ENCODE results near the gene TACO1. TPM values are rescaled to one million over a fixed set of nuclear protein-coding genes. Genes with fewer than 3 reads are reported as not detected.

Gene TACO1
- total and polyA plus RNA-seq, 2 of the 8 experiments (the other 6 are each of a cell fraction or from before 2014, with no cell fraction given) = 19.1 to 23.6 TPM

GRCh38 chr17:63564562-63564961 lies 36.1 kb upstream of the TACO1 start:
- H3K9me3 ChIP-seq (ENCODE audit: insufficient read depth in 2 of 2, low read depth in 1 of 2, low read length in 1 of 2) = no peaks in the 10 kb centered on the region
- WGBS, 2 experiments (ENCODE audit: extremely low coverage in 1 of 2, insufficient coverage in 1 of 2, insufficient read length in 1 of 2, insufficient replicate concordance in 2 of 2, low coverage in 1 of 2, low lambda C conversion rate in 2 of 2, missing lambda C conversion rate in 1 of 2) = 90% methylated on average over 5 of the region's 5 CpGs; no CpG with 5 or more reads in 1 of the 2 experiments

More at GRCh38 chr17:63564562-63564961, 36.1 kb upstream of the TACO1 start:
- Histone ChIP-seq H2AK5ac (ENCODE audit: low read depth, low read length) (no peak overlapping the region), H3K36me3 (ENCODE audit: control insufficient read depth in 2 of 4, insufficient read depth in 4 of 4, low read length in 3 of 4) (no peaks in the 10 kb centered on the region), H3K4me2 (ENCODE audit: insufficient read depth in 1 of 2, low read depth in 2 of 2, low read length in 2 of 2) (no peak overlapping the region), H3K14ac (ENCODE audit: insufficient read length) (no peak overlapping the region), H2BK15ac (ENCODE audit: low read length) (no peak overlapping the region), H2BK5ac (ENCODE audit: low read depth, low read length) (no peak overlapping the region), H2BK120ac (replicated peaks; ENCODE audit: low read depth, low read length) (no peak overlapping the region), H3K27ac (ENCODE audit: low read depth, low read length) (no peak overlapping the region), H3K79me1 (ENCODE audit: low read depth, low read length) (peaks cover 8% of the 10 kb centered on the region), H3K4me1 (replicated peaks in 1 of 4; ENCODE audit: control insufficient read depth in 3 of 4, insufficient read depth in 4 of 4, low read length in 3 of 4) (no peaks in the 10 kb centered on the region), H2AFZ (ENCODE audit: low read length) (no peak overlapping the region), H3K4me3 (ENCODE audit: extremely low read depth in 1 of 4, insufficient read depth in 2 of 4, low read depth in 3 of 4, low read length in 4 of 4) (no peak overlapping the region), H4K5ac (ENCODE audit: insufficient read length, low read depth, low read length) (no peak overlapping the region), H3K18ac (ENCODE audit: extremely low read depth, low read length) (no peak overlapping the region), H3K56ac (replicated peaks; ENCODE audit: insufficient read length, low read depth, low read length) (no peak overlapping the region), H3K23me2 (ENCODE audit: low read depth, low read length) (no peaks in the 10 kb centered on the region), H3K4ac (replicated peaks; ENCODE audit: insufficient read length, low read depth, low read length) (no peak overlapping the region), H3K79me2 (ENCODE audit: control insufficient read depth in 1 of 2, insufficient read depth in 2 of 2, low read length in 2 of 2) (peaks cover 0 to 69% of the 10 kb centered on the region in 2 experiments; a peak in 2 of 4 replicates), H4K20me1 (replicated peaks in 1 of 2; ENCODE audit: control insufficient read depth in 1 of 2, insufficient read depth in 2 of 2, low read length in 2 of 2) (peaks cover 4 to 7% of the 10 kb centered on the region in 2 experiments), H3K27me3 (replicated peaks in 1 of 4; ENCODE audit: control insufficient read depth in 3 of 4, extremely low read depth in 1 of 4, insufficient read depth in 3 of 4, low read length in 3 of 4) (no peaks in the 10 kb centered on the region), H2BK12ac (ENCODE audit: low read depth, low read length) (no peak overlapping the region), H3K23ac (ENCODE audit: insufficient read length) (no peak overlapping the region), H4K8ac (ENCODE audit: extremely low read depth, insufficient read depth, low read length) (no peak overlapping the region), H4K91ac (replicated peaks; ENCODE audit: insufficient read length, low read length) (no peak overlapping the region), H2BK20ac (ENCODE audit: low read length) (no peak overlapping the region), H3K9ac (replicated peaks in 1 of 4; ENCODE audit: extremely low read depth in 1 of 4, low read depth in 3 of 4, low read length in 3 of 4) (no peak overlapping the region)
- ChIA-PET CTCF (ENCODE audit: partially characterized antibody) (interaction anchor here (0.6 to 1.3 kb wide), 10 partner anchors 9 to 738 kb away, joined by 3 to 6 read pairs (median 4); no protein-coding TSS in a partner anchor), POLR2A (ENCODE audit: partially characterized antibody) (interaction anchor here (1.3 kb wide), 1 partner anchor 14 kb away, joined by 5 read pairs; no protein-coding TSS in a partner anchor)
- no peak for FAIRE-seq
- DNase-seq (ENCODE audit: low read depth in 1 of 2, low spot score in 2 of 2) = no peak
- TF ChIP-seq CBX8 (IDR thresholded peaks at IDR 0.05; ENCODE audit: borderline replicate concordance, low read depth, low read length) (no peak), CTCF (IDR thresholded peaks at IDR 0.05; ENCODE audit: control extremely low read depth in 1 of 3, insufficient read depth in 1 of 3, low read depth in 1 of 3, low read length in 3 of 3) (peak in 1 of 3 experiments; percentile 19; a peak in 1 of 4 replicates)
